GM06990 (cell line): ENCODE measurements around the gene B3GNT7.

Experiments used
- DNase-seq: peaks from one replicate; pipeline ENCODE4 v3.0.0-alpha.2; 2011; ENCODE audit not compliant: insufficient read length; ENCODE audit errors: extremely low read depth
- H3K27me3 ChIP-seq: replicated peaks from 2 replicates; pipeline ENCODE4 v1.6.0; 2011; ENCODE audit warnings: low read length; ENCODE audit not compliant: control insufficient read depth, insufficient read depth
- H3K36me3 ChIP-seq: 2 replicates; pipeline ENCODE4 v1.5.1; 2011; ENCODE audit warnings: low read length; ENCODE audit not compliant: control insufficient read depth, insufficient read depth
- H3K4me3 ChIP-seq: replicated peaks from 2 replicates; pipeline ENCODE4 v1.5.1; 2011; ENCODE audit warnings: low read depth, mild to moderate bottlenecking, control low read depth, low read length
- TF ChIP-seq, protein P1 (sequence below): IDR thresholded peaks from 2 replicates; pipeline ENCODE4 v1.5.1; 2011; ENCODE audit warnings: low read length, control low read depth, mild to moderate bottlenecking, inconsistent platforms; ENCODE audit not compliant: insufficient read depth, poor library complexity, severe bottlenecking

Gene B3GNT7

DNA sequence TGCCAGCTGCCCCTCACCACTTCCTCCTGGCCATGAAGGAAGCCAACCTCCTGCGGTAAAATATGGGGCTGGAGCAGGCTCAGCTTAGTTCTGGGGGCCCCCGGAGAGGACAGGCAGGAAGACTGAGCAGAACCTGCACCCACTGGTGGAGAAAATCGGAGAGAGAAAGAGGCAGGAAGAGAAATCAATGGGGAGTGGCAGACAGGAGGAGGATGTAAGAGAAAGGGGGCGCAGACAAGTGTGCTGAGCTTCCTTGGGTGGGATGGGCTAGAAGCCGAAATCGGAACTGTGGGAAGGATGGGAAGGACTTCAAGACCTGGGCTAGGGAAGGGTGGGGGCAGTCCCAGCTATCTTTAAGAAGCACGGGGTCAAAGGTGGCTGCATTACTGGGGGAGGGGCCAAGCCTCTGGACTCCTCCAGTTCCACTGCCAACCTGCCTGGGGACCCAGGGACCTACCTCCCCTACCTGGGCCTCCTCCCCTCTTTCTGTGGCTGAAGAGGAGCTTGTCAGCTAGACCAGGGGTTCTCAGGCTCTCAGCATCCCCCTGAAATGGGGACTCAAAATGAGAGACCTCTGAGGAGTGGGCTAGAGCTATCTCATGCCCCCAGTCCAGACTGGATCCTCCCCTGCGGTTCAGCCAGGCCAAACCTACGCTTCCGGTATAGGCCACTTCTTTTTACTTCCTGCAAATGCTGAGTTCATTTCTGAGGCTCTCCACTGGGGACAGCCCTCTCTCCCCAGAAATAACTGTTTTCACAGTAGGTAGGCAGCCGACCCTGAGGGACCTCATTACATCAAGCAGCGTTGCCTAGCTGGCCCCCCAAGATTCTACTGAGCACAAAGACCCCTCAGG lies 33.6 kb upstream of the B3GNT7 start:
- DNase-seq = peak; percentile 47
- Histone ChIP-seq H3K36me3 (no peaks in the 10 kb centered on the region), H3K4me3 (no peak overlapping the region), H3K27me3 (no peaks in the 10 kb centered on the region)
- TF ChIP-seq, protein P1, sequence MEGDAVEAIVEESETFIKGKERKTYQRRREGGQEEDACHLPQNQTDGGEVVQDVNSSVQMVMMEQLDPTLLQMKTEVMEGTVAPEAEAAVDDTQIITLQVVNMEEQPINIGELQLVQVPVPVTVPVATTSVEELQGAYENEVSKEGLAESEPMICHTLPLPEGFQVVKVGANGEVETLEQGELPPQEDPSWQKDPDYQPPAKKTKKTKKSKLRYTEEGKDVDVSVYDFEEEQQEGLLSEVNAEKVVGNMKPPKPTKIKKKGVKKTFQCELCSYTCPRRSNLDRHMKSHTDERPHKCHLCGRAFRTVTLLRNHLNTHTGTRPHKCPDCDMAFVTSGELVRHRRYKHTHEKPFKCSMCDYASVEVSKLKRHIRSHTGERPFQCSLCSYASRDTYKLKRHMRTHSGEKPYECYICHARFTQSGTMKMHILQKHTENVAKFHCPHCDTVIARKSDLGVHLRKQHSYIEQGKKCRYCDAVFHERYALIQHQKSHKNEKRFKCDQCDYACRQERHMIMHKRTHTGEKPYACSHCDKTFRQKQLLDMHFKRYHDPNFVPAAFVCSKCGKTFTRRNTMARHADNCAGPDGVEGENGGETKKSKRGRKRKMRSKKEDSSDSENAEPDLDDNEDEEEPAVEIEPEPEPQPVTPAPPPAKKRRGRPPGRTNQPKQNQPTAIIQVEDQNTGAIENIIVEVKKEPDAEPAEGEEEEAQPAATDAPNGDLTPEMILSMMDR = peak; percentile 34

- Histone ChIP-seq H3K36me3 (no peaks in the 10 kb centered on the region), H3K4me3 (no peak overlapping the region), H3K27me3 (no peaks in the 10 kb centered on the region)
- no peak for DNase-seq
- TF ChIP-seq, protein P1 = no peak
Measured at GRCh38 chr2:231362555-231363184, 32.8 kb upstream of the B3GNT7 start.

DNA sequence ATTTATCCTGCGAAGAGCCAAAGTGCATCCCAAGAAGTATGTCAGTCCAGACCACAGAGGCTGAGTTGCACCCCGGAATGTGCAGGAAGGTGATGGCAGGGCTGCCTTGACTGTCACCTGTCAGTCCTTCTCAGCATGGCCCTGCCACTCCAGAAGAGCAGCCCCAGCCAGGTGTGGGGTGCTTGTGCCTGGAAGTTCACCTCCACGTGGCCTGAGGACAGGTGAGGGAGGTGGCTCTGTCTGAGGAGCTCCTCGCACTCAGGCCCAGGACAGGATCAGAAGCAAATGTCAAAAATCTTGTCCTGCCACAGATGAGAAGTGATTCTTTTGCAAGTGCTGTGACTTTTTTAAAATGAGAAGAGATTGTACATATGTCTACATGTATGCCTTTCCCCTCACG lies 31.4 kb upstream of the B3GNT7 start:
- Histone ChIP-seq H3K4me3 (no peak overlapping the region), H3K27me3 (no peaks in the 10 kb centered on the region), H3K36me3 (no peaks in the 10 kb centered on the region)
- DNase-seq = no peak
- TF ChIP-seq, protein P1 = no peak

DNA sequence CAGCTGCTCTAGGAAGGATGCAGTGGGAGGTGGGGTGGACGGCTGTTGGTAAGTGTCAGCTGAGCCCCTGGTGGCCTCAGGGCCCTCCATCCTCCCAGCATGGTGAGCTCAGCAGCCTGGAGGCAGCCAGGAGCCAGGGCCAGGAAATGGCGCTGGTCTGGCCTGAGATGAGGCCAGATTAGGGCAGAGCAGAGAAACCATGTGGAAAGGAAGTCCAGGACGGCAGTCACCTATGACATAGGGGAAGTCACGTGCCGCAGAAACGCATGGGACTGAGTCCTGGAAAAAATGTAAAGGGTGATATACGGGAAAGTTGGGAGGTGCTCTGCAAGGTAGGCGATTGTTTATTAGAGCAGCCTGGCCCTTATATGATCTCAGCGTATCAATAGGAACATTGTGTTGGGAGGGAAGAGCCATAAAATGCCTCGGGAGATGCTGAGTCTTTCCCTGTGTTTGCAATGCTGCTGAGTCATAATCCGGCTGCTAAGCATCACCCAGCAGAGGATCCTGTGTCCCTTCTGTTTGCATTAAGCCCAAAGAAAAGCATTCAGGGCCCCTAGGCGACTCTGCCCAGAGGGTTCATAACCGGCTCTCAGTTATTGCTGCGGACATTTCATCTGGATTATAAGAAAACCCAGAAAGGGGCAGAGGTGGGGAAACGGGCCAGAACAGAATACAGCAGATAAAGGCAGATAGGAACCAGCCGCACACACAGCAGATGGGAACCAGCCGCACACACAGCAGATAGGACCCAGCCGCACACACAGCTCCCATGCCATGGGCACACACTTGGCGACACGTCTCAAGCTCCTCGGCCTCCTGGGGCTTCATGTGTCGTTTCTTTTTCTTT lies 30.3 kb upstream of the B3GNT7 start:
- Histone ChIP-seq H3K4me3 (no peak overlapping the region), H3K36me3 (no peaks in the 10 kb centered on the region), H3K27me3 (no peaks in the 10 kb centered on the region)
- TF ChIP-seq, protein P1 = no peak
- no peak for DNase-seq

DNA sequence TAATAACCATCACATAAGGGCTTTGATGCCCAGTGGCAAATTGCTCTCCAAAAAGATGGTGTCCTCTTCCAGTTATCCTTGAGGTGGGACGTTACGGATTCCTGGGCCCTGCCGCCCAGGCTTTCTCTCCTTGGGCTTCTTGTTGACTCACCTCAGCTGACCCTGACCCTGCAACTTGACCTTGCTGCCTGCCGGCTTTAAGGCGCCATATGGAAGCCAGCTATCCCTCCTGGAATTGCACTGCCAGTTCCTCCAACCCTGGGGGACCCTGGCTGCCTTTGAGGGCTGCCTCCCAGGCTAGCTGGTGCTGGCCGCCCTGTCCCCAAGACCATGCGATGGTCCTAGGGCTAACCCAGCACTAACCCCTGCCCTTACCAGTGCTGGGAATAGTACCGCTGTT lies 28.3 kb upstream of the B3GNT7 start:
- DNase-seq = no peak
- H3K4me3 ChIP-seq = no peak overlapping the region
- no peaks in the 10 kb centered on the region for H3K27me3 ChIP-seq
- no peaks in the 10 kb centered on the region for H3K36me3 ChIP-seq
- TF ChIP-seq, protein P1 = no peak
